HCT116 (cell line): ENCODE data around the gene SAMD4A. TPM values are rescaled to one million over a fixed set of nuclear protein-coding genes. Genes with fewer than 3 reads are reported as not detected.

Experiments
- ATAC-seq: fragments of 200-7000 bp; cut with Tn5 transposase; 2 replicates; pipeline ENCODE4 v1.9.1; 2020; ENCODE audit warnings: mild to moderate bottlenecking, moderate library complexity
- BruUV-seq: library from RNA; stranded (reverse); fragments of 400-500 nt; replicated peaks from 2 replicates; lab custom pipeline; 2021; lab: Mats Ljungman, UMichigan
- CTCF ChIA-PET: fragments of 300-600 bp; sonication (Branson Sonifier 250); formaldehyde crosslinking; loops from one replicate; lab custom pipeline; 2021; ENCODE audit warnings: antibody characterized with exemption; lab: Charles Lee
- POLR2A ChIA-PET: fragments of 300-600, 350-600 bp; sonication (Branson Sonifier 250); formaldehyde crosslinking; loops from one replicate; lab custom pipeline; 2021; ENCODE audit warnings: antibody characterized with exemption; lab: Charles Lee
- RAD21 ChIA-PET, 2 experiments: fragments of 300-600 bp; sonication (Branson Sonifier 250); formaldehyde crosslinking; loops; one replicate each; lab custom pipeline; 2023; ENCODE audit warnings: low total read pairs in 2 of 2; ENCODE audit not compliant: uncharacterized antibody in 2 of 2, unreplicated experiment in 2 of 2, low non-redundant PET in 1 of 2; lab: Charles Lee
- DNase-seq: peaks from one replicate; pipeline ENCODE4 v3.0.0-alpha.2; 2010; ENCODE audit warnings: low read depth, low spot score
- H2AFZ ChIP-seq: fragments of 200-600 bp; shearing (Covaris generic), sonication (generic); 2 replicates; pipeline ENCODE4 v1.6.1; 2017; ENCODE audit warnings: low read depth, mixed run types, mixed read lengths, antibody characterized with exemption, low read length; ENCODE audit not compliant: poor library complexity, severe bottlenecking
- H3K27ac ChIP-seq: 2 replicates; pipeline ENCODE4 v1.5.1; 2012; ENCODE audit warnings: low read depth, low read length
- H3K27me3 ChIP-seq: fragments of 200-600 bp; sonication (generic); 2 replicates; pipeline ENCODE4 v1.6.1; 2016; ENCODE audit warnings: mixed run types, low read length, mixed read lengths; ENCODE audit not compliant: insufficient read depth
- H3K36me3 ChIP-seq, 2 experiments: fragments of 200-500 bp in 1 of 2; fragments of 200-600 bp in 1 of 2; sonication (Bioruptor generic) in 1 of 2; sonication (generic) in 1 of 2; 2 replicates each; pipeline versions ENCODE4 v1.5.1 to v1.6.1; 2014 to 2016; ENCODE audit warnings: low read length in 2 of 2, inconsistent platforms in 1 of 2, mixed read lengths in 1 of 2, mixed run types in 1 of 2; ENCODE audit not compliant: insufficient read depth in 2 of 2, control insufficient read depth in 1 of 2
- H3K4me1 ChIP-seq, 2 experiments: fragments of 200-600 bp in 1 of 2; sonication (generic) in 1 of 2; 2 replicates each; pipeline versions ENCODE4 v1.5.1 to v1.6.1; 2012 to 2017; ENCODE audit warnings: low read length in 2 of 2, inconsistent platforms in 1 of 2, mild to moderate bottlenecking in 1 of 2, mixed read lengths in 1 of 2, mixed run types in 1 of 2, moderate library complexity in 1 of 2; ENCODE audit not compliant: insufficient read depth in 2 of 2, control insufficient read depth in 1 of 2
- H3K4me2 ChIP-seq: fragments of 200-600 bp; sonication (generic); 2 replicates; pipeline ENCODE4 v1.6.1; 2017; ENCODE audit warnings: mixed run types, low read length, mixed read lengths
- H3K4me3 ChIP-seq, 2 experiments: fragments of 200-600 bp in 1 of 2; sonication (generic) in 1 of 2; replicated peaks in 1 of 2; 2 replicates each; pipeline ENCODE4 v1.5.1; 2011 to 2016; ENCODE audit warnings: low read length in 2 of 2, control low read depth in 1 of 2, low read depth in 1 of 2, mild to moderate bottlenecking in 1 of 2, mixed read lengths in 1 of 2, mixed run types in 1 of 2
- H3K79me2 ChIP-seq: fragments of 200-600 bp; sonication (generic); 2 replicates; pipeline ENCODE4 v1.6.1; 2017; ENCODE audit warnings: mild to moderate bottlenecking, mixed run types, low read length, moderate library complexity, mixed read lengths; ENCODE audit not compliant: insufficient read depth
- H3K9ac ChIP-seq: fragments of 200-600 bp; sonication (generic); 2 replicates; pipeline ENCODE4 v1.6.1; 2016; ENCODE audit warnings: low read length, mixed read lengths
- H3K9me2 ChIP-seq: fragments of 200-600 bp; sonication (generic), shearing (Covaris generic); 2 replicates; pipeline ENCODE4 v1.6.1; 2017; ENCODE audit warnings: mixed run types, mild to moderate bottlenecking, moderate library complexity; ENCODE audit not compliant: insufficient read depth
- H3K9me3 ChIP-seq, 2 experiments: fragments of 200-500 bp in 1 of 2; fragments of 200-600 bp in 1 of 2; sonication (Bioruptor generic) in 1 of 2; sonication (generic) in 1 of 2; 2 replicates each; pipeline ENCODE4 v1.6.1; 2014 to 2017; ENCODE audit warnings: low read length in 2 of 2, mixed read lengths in 2 of 2, inconsistent platforms in 1 of 2, low read depth in 1 of 2, mild to moderate bottlenecking in 1 of 2, mixed run types in 1 of 2, moderate library complexity in 1 of 2; ENCODE audit not compliant: control insufficient read depth in 1 of 2, insufficient read depth in 1 of 2
- H4K20me1 ChIP-seq: fragments of 200-600 bp; sonication (generic), shearing (Covaris generic); 2 replicates; pipeline ENCODE4 v1.6.1; 2017; ENCODE audit warnings: mixed run types, mild to moderate bottlenecking, moderate library complexity; ENCODE audit not compliant: insufficient read depth
- ATF3 ChIP-seq: IDR thresholded peaks from 2 replicates; pipeline ENCODE4 v1.6.1; 2012
- CBX3 ChIP-seq: IDR thresholded peaks from 2 replicates; pipeline ENCODE4 v1.6.1; 2012; ENCODE audit warnings: low read depth
- CTCF ChIP-seq, 3 experiments: fragments of 200-600 bp in 1 of 3; sonication (generic) in 1 of 3; IDR thresholded peaks in 2 of 3; conservative IDR thresholded peaks in 1 of 3; 2 replicates each; pipeline ENCODE4 v1.5.1; 2012 to 2017; ENCODE audit warnings: low read depth in 2 of 3, low read length in 2 of 3, antibody characterized with exemption in 1 of 3, borderline replicate concordance in 1 of 3, control low read depth in 1 of 3, mild to moderate bottlenecking in 1 of 3, mixed read lengths in 1 of 3, mixed run types in 1 of 3, moderate library complexity in 1 of 3; ENCODE audit not compliant: insufficient read depth in 1 of 3
- EGR1 ChIP-seq: IDR thresholded peaks from 2 replicates; pipeline ENCODE4 v1.6.1; 2012; ENCODE audit warnings: low read depth
- EZH2 ChIP-seq: fragments of 200-600 bp; sonication (generic); IDR thresholded peaks from 2 replicates; pipeline ENCODE4 v1.6.1; 2017; ENCODE audit warnings: antibody characterized with exemption, mixed run types
- FOSL1 ChIP-seq: IDR thresholded peaks from 2 replicates; pipeline ENCODE4 v1.6.1; 2012; ENCODE audit warnings: low read depth
- JUND ChIP-seq: IDR thresholded peaks from 2 replicates; pipeline ENCODE4 v1.6.1; 2012
- POLR2A ChIP-seq: IDR thresholded peaks from 2 replicates; pipeline ENCODE4 v1.7.0; 2011; ENCODE audit warnings: borderline replicate concordance; ENCODE audit not compliant: insufficient read depth, insufficient read length; ENCODE audit errors: extremely low read depth
- POLR2AphosphoS5 ChIP-seq: IDR thresholded peaks from 2 replicates; pipeline ENCODE4 v1.6.1; 2011; ENCODE audit warnings: mild to moderate bottlenecking, low read depth, low read length, moderate library complexity
- RAD21 ChIP-seq: IDR thresholded peaks from 2 replicates; pipeline ENCODE4 v1.6.1; 2012; ENCODE audit warnings: low read depth, mild to moderate bottlenecking
- REST ChIP-seq: IDR thresholded peaks from 2 replicates; pipeline ENCODE4 v1.6.1; 2012; ENCODE audit warnings: low read depth
- SIN3A ChIP-seq: IDR thresholded peaks from 2 replicates; pipeline ENCODE4 v1.6.1; 2012; ENCODE audit warnings: low read depth
- YY1 ChIP-seq: IDR thresholded peaks from 2 replicates; pipeline ENCODE4 v1.6.1; 2011; ENCODE audit warnings: low read length, low read depth, moderate library complexity, mild to moderate bottlenecking; ENCODE audit not compliant: insufficient replicate concordance; ENCODE audit errors: extremely low read depth
- ZNF274 ChIP-seq: fragments of 200-500 bp; sonication (Bioruptor generic); IDR thresholded peaks from 2 replicates; pipeline ENCODE4 v1.6.1; 2014; ENCODE audit warnings: mild to moderate bottlenecking, low read depth, low read length, inconsistent platforms
- intact Hi-C: fragments of 100-400 bp; cut with micrococcal nuclease; formaldehyde crosslinking; loops from 2 replicates; pipeline ENCODE4 v1.10.0; 2022
- total RNA-seq: library from RNA; stranded (reverse); gene quantifications from one replicate; pipeline ENCODE4 v1.2.1, GENCODE V29; 2021; ENCODE audit not compliant: unreplicated experiment

The SAMD4A gene
- total RNA-seq, 1 experiment from 2014 or later: 9.0 TPM

- Histone ChIP-seq H3K27ac (no peak overlapping the region), H4K20me1 (no peaks in the 10 kb centered on the region; the same call in 1 of the 2 replicates), H3K79me2 (no peaks in the 10 kb centered on the region), H3K4me3 (no peak overlapping the region), H3K36me3 (0 out of 4 replicates have a peak, but pooled peaks cover 0 to 3% of the 10 kb centered on the region in 2 experiments), H3K9ac (no peak overlapping the region), H3K4me2 (no peak overlapping the region), H3K9me2 (no peaks in the 10 kb centered on the region), H3K4me1 (no peaks in the 10 kb centered on the region), H2AFZ (no peak overlapping the region), H3K9me3 (no peaks in the 10 kb centered on the region), H3K27me3 (no peaks in the 10 kb centered on the region)
- ChIA-PET POLR2A (no interaction called here), CTCF (no interaction called here), RAD21 (no interaction called here)
- no TSS peak for BruUV-seq
- ATAC-seq (no peak), DNase-seq (no peak)
- TF ChIP-seq SIN3A: no peak
- no peak for TF ChIP-seq ZNF274
- TF ChIP-seq RAD21: no peak
- no peak for TF ChIP-seq CBX3
- no peak for TF ChIP-seq YY1
- intact Hi-C loops: no loop called here
These were observed 187.2 kb downstream of the SAMD4A start for GRCh38 chr14:54754116-54754622.

GRCh38 chr14:54754623-54755386, 187.9 kb downstream of the SAMD4A start:
- Histone ChIP-seq H3K4me3 (no peak overlapping the region), H4K20me1 (no peaks in the 10 kb centered on the region; the same call in 1 of the 2 replicates), H3K36me3 (0 out of 4 replicates have a peak, but pooled peaks cover 0 to 3% of the 10 kb centered on the region in 2 experiments), H3K4me1 (no peaks in the 10 kb centered on the region), H3K79me2 (no peaks in the 10 kb centered on the region), H3K9me3 (no peaks in the 10 kb centered on the region), H3K27ac (no peak overlapping the region), H3K9me2 (no peaks in the 10 kb centered on the region), H2AFZ (no peak overlapping the region), H3K27me3 (no peaks in the 10 kb centered on the region), H3K9ac (no peak overlapping the region), H3K4me2 (no peak overlapping the region)
- ChIA-PET CTCF (no interaction called here), RAD21 (no interaction called here), POLR2A (no interaction called here)
- BruUV-seq: no TSS peak
- intact Hi-C loops: no loop called here
- DNase-seq (no peak), ATAC-seq (no peak)
- no peak for TF ChIP-seq REST
- TF ChIP-seq JUND: no peak
- no peak for TF ChIP-seq ATF3
- TF ChIP-seq POLR2A: no peak
- TF ChIP-seq EGR1: no peak
- no peak for TF ChIP-seq FOSL1
- TF ChIP-seq RAD21: no peak
- TF ChIP-seq CTCF (IDR thresholded peaks at IDR 0.05 in 2 of 3, conservative IDR thresholded peaks at IDR 0.05 in 1 of 3; ENCODE audit: borderline replicate concordance in 1 of 3, insufficient read depth in 1 of 3, low read depth in 2 of 3, low read length in 2 of 3): no peak
- no peak for TF ChIP-seq YY1
- no peak for TF ChIP-seq POLR2AphosphoS5
- TF ChIP-seq EZH2: no peak
